Measurements from ENCODE around the gene CIC.
A peak's percentile ranks its signal among the peaks of the same experiment; 100 is the strongest.

DNA sequence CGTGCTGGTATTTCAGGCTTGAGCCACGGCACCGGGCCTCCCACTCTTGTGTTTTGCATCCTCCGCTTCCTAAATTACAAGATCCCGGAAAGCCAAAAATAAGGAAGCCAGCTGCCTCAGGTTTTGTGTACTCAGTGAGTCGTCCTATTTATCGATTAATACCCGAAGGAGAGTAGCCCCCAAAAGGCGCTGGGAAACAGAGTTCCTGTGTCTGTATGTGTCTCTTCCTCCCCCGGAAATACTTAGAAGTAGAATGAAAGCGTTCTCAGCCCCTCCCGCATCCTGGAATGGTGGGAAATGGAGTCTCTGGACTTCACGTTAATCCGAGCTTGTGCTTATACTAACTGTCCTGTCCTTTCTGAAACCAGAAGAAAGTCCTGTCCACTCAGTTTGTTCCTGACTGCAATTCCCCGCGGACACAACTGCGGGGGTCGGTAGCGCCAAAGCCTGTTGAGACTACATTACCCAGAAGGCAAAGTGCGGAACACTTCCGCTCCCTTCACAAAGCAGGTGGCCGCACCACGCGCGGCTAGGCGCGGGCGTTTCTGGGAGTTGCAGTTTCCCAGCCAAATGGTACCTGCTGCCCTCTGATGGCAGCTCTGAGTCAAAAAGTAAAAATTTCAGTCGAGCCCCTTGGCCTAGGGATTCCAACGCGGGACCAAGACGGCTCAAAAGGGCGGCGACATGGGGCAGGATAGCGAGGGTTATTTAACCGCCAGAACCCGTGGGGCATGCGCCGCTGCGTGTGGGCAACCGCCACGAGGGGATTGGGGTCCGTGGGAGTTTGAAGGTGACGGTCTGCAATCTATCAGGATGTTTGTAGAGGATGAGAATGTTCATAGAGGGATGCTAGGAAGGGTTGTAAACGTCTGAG, 24.5 kb upstream of the CIC start:
- TF ChIP-seq, protein P1, sequence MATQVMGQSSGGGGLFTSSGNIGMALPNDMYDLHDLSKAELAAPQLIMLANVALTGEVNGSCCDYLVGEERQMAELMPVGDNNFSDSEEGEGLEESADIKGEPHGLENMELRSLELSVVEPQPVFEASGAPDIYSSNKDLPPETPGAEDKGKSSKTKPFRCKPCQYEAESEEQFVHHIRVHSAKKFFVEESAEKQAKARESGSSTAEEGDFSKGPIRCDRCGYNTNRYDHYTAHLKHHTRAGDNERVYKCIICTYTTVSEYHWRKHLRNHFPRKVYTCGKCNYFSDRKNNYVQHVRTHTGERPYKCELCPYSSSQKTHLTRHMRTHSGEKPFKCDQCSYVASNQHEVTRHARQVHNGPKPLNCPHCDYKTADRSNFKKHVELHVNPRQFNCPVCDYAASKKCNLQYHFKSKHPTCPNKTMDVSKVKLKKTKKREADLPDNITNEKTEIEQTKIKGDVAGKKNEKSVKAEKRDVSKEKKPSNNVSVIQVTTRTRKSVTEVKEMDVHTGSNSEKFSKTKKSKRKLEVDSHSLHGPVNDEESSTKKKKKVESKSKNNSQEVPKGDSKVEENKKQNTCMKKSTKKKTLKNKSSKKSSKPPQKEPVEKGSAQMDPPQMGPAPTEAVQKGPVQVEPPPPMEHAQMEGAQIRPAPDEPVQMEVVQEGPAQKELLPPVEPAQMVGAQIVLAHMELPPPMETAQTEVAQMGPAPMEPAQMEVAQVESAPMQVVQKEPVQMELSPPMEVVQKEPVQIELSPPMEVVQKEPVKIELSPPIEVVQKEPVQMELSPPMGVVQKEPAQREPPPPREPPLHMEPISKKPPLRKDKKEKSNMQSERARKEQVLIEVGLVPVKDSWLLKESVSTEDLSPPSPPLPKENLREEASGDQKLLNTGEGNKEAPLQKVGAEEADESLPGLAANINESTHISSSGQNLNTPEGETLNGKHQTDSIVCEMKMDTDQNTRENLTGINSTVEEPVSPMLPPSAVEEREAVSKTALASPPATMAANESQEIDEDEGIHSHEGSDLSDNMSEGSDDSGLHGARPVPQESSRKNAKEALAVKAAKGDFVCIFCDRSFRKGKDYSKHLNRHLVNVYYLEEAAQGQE (IDR thresholded peaks at IDR 0.05; ENCODE audit: insufficient read depth in 1 of 2, low read depth in 2 of 2, low read length in 2 of 2), result peak in 1 of 2 experiments; percentile 29; a peak in 1 of 4 replicates
- TF ChIP-seq POLR2AphosphoS5 (IDR thresholded peaks at IDR 0.05; ENCODE audit: low read depth, low read length) (peak; percentile 85; the same call in 1 of the 2 replicates), TAF1 (IDR thresholded peaks at IDR 0.05; ENCODE audit: borderline replicate concordance, insufficient read depth, low read length) (peak; percentile 62; the same call in 1 of the 2 replicates)
